Upper lobe of left lung (tissue), 4 donors: ENCODE results near the gene ZSCAN21.

Source experiments
- CTCF ChIP-seq, 6 experiments: fragments of 450-650 bp in 4 of 6; fragments of 200-600 bp in 2 of 6; sonication (generic) in 2 of 6; IDR thresholded peaks; one replicate each; pipeline ENCODE4 v1.5.1; 2016 to 2019; ENCODE audit warnings: antibody characterized with exemption in 6 of 6
- EP300 ChIP-seq, 4 donors: sonication (generic); formaldehyde crosslinking; IDR thresholded peaks; one replicate each; pipeline ENCODE4 v1.5.1; 2017; ENCODE audit warnings: antibody characterized with exemption in 4 of 4, control low read depth in 2 of 4
- POLR2A ChIP-seq, 4 donors: fragments of 450-650 bp; IDR thresholded peaks; one replicate each; pipeline ENCODE4 v1.5.1; 2016 to 2017; ENCODE audit warnings: antibody characterized with exemption in 4 of 4, mild to moderate bottlenecking in 2 of 4

GRCh38 chr7:100093498-100093897 lies 43.9 kb downstream of the ZSCAN21 start:
- TF ChIP-seq POLR2A (IDR thresholded peaks at IDR 0.05) = no peak
- no peak for TF ChIP-seq CTCF (IDR thresholded peaks at IDR 0.05)
- no peak for TF ChIP-seq EP300 (IDR thresholded peaks at IDR 0.05)
